NCI-H2081 treated with DMSO at 0.1 percent for 48 hours (cell line): ENCODE measurements around the gene TIMM50.
A peak's percentile ranks its signal among the peaks of the same experiment; 100 is the strongest.

Experiments used
- DNase-seq: peaks from one replicate; lab custom pipeline; 2025; lab: John Stamatoyannopoulos, UW

Gene TIMM50

DNA sequence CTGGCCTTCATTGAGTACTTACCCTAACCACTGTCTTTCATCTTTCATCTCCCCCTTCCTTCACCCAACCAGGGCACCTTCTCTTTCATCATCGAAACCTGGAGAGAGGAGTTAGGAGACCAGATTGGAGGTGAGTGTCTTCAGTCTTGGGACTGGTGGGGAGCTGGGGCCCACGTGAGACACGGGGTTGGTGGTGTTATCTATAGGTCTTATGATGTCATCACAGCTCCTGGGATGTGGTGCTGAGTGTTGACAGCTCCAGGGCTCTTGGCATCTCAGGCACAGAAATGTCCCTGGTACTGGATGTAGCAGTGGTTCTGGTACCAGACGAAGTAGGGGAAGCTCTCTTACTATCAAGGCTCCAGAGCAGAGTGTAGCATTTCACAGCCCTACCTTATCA is 19.9 kb downstream of the TIMM50 start:
- no peak for DNase-seq

GRCh38 chr19:39501340-39501739 is 20.7 kb downstream of the TIMM50 start:
- DNase-seq: no peak

DNA sequence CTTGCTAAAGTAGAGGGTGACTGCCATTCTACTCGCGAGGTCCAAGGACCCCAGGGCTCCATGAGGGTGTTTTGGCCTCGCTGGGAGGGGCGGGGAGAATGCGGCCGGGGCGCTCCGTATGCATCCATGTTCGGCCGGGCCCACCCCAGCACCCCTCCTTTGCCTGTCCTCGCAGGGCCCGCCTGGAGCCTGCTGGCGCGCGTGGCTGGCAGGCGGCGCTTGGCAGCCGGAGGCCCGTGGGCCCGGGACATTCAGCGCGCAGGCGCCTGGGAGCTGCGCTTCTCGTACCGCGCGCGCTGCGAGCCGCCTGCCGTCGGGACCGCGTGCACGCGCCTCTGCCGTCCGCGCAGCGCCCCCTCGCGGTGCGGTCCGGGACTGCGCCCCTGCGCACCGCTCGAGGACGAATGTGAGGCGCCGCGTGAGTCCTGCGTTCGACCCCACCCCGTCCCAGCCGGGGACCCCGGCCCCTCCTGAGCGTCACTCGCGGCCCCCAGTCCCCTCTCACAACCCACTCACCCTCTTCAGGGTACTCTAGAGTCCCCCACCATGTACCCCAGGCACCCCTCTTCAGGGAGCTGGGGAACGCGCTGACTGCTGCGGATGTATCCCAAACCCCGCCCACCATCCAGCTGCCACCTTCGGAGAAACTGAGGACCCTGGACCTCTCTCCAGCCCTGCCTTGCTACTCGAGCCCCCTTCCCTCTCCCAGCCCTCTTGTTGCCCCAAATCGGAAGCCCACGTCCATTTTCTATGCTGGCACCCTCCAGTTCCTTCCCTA is 22.2 kb downstream of the TIMM50 start:
- no peak for DNase-seq

- no peak for DNase-seq
Observed at GRCh38 chr19:39506598-39506943, 25.9 kb downstream of the TIMM50 start.

- peak; percentile 27 for DNase-seq
Observed at GRCh38 chr19:39506944-39507714, 26.5 kb downstream of the TIMM50 start.

DNA sequence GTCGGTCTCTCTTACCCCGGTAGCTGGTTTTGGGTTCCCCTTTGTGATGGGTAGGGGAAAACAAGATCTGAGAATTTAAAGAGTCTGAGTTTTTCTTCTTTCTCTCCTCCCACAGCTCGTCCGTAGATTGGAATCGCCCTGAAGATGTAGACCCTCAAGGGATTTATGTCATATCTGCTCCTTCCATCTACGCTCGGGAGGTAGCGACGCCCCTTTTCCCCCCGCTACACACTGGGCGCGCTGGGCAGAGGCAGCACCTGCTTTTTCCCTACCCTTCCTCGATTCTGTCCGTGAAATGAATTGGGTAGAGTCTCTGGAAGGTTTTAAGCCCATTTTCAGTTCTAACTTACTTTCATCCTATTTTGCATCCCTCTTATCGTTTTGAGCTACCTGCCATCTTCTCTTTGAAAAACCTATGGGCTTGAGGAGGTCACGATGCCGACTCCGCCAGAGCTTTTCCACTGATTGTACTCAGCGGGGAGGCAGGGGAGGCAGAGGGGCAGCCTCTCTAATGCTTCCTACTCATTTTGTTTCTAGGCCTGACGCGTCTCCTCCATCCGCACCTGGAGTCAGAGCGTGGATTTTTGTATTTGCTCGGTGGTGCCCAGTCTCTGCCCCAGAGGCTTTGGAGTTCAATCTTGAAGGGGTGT is 27.2 kb downstream of the TIMM50 start:
- DNase-seq: no peak

DNA sequence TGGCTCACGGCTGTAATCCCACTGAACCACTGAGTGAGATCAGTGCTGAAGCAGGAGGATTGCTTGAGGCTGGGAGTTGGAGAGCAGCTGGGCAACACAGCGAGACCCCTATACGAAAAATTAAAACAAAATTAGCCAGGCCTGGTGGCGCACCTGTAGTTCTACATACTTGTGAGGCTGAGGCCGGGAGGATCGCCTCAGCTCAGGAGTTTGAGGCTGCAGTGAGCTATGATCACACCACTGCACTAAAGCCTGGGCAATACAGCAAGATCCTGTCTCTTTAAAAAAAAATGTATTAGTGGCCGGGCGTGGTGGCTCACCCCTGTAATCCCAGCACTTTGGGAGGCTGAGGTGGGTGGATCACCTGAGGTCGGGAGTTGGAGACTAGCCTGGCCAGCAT is 28.0 kb downstream of the TIMM50 start:
- DNase-seq: no peak

- no peak for DNase-seq
Observed at GRCh38 chr19:39509233-39509632, 28.6 kb downstream of the TIMM50 start.

- DNase-seq: no peak
Observed at GRCh38 chr19:39512988-39513387, 32.4 kb downstream of the TIMM50 start.

GRCh38 chr19:39514840-39515550 is 34.4 kb downstream of the TIMM50 start, which contains the start of gene SELENOV:
TSS of gene SELENOV (plus strand) at chr19:39515139. CDS start at chr19:39515213, 74 bp downstream.
- DNase-seq: no peak

- no peak for DNase-seq
Observed at GRCh38 chr19:39515551-39516191, 35.0 kb downstream of the TIMM50 start.

DNA sequence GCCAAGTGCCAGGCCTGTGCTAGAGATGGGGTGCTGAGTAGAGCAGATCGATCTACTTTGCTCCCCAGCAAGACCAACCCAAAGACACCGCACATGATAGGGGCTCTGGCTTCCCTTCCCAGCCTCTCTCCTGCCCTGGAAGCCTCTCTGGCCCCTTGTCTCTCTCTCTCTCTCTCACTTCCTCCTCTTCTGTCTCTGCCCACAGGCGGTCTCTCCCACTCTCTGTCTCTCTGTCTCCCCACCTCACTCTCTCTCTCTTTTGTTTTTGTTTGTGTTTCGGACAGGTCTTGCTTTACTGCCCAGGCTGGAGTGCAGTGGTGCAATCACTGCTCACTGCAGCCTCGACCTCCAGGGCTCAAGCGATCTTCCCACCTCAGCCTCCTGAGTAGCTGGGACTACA is 35.6 kb downstream of the TIMM50 start:
- no peak for DNase-seq

DNA sequence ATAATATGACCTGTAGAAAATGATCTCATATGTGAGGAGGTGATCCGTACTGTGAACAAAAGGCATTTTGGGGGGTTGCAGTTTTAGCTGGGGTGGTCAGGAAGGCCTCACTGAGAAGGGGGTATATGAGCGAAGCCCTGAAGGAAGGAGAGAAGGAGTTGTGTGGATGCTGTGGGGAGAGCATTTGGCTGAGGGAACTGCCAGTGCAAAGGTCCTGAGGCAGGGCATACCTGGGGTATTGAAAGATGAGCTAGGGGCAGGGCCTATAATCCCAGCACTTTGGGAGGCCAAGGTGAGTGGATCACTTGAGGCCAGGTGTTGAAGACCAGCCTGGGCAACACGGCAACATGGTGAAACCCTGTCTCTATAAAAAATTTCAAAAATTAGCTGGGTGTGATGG is 36.8 kb downstream of the TIMM50 start:
- DNase-seq: no peak

GRCh38 chr19:39518458-39518857 is 37.8 kb downstream of the TIMM50 start:
- DNase-seq: no peak

GRCh38 chr19:39518975-39519374 is 38.3 kb downstream of the TIMM50 start:
- DNase-seq: no peak

DNA sequence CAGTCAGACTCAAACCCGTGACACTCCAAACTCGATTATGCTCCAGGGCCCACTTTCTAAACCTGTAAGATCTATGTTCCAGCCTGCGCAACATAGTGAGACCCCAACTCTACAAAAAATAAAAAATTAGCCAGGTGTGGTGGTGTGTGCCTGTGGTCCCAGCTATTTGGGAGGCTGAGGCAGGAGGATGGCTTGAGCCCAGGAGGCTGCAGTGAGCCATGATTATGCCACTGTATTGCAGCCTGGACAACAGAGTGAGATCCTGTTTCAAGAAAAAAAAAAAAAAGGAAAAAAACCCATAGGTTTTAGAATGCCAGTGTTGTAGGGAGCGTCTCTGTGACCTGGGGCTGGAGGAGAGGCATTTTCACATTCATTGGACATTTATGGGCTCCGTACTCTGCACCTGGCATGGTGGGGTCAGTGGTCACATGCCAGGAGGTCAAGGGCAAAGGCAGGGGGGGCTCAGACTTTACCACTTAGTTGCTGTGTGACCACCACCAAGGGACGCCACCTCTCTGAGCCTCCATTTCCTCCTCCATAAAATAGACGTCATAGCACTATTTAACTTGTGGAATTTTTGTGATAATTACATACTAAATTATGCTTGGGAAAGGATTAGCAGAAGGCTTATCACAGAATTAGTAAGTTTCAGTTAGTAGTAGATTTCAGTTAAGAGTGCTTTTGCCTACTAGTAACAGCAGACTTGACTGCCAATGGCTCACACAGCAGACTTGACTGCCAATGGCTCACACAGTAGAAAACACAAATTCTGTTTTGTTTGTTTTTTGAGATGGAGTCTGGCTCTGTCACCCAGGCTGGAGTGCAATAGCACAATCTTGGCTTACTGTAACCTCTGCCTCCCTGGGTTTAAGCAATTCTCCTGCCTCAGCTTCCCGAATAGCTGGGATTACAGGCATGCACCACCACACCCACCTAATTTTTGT is 40.2 kb downstream of the TIMM50 start:
- DNase-seq: no peak

- DNase-seq: no peak
Observed at GRCh38 chr19:39524495-39524894, 43.9 kb downstream of the TIMM50 start.

DNA sequence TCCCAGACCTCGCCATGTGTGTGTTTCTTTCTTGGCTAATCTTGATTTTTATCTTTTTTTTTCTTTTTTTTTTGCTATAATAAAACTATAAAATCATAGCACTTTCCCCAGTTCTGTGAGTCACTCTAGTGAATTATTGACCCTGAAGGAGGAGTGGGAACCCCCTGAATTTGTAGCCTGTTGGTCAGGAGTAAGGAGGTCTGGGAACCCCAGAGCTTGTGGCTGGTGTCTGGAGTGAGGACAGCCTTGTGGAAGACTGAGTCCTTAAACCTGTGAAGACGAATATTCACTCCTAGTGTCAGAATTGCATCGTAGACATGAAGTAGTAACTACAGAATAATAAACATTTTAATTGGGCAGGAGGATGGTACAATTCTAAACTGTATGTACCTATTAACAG is 44.6 kb downstream of the TIMM50 start:
- DNase-seq: no peak

DNA sequence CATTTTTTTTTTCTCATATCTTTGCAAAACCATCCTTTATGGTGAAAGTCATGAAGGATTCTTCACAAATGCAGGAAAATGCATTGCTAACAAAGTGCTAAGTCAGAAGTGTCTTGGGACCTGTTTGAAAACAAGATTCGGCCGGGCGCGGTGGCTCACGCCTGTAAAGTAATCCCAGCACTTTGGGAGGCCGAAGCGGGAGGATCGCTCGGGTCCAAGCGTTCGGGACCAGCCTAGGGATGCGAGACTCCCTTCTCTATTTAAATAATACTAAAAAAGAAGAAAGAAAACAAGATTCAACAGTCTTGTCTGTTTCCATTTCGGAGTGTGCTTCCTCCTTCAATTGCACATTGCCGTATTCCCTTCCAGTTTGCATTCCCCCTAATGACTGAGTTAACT is 51.2 kb downstream of the TIMM50 start:
- DNase-seq: no peak

GRCh38 chr19:39532233-39533002 is 51.8 kb downstream of the TIMM50 start, which contains the start of gene EID2B:
TSS of gene EID2B (minus strand) at chr19:39532852. CDS start at chr19:39532802, 50 bp downstream.
- peak; percentile 91 for DNase-seq
